ENCODE measurements around the gene ERBB4. TPM values are rescaled to one million over a fixed set of nuclear protein-coding genes. Genes with fewer than 3 reads are reported as not detected.

The ERBB4 gene
- total RNA-seq, 1 donor from 2014 or later, result 1.7 TPM

DNA sequence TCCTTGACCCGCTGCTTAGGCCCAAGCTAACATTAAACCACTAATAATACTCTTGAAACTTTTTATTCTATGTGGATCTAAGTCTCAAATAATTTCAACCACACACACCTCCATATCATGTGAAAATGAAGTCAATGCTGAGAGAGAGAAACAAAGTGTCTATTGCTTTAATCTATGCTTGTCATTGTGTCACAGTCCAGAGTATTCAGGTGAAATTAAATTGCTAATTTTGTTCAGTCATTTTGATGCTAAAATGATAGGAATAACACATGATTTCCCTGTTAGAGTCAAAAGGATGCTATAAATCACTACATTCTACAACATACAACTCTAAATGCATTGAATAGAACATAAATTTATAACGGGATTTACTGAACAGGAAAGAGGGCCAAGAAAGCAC is 195.4 kb downstream of the ERBB4 start:
- DNase-seq (ENCODE audit: low spot score in 2 of 2), result no peak
- Histone ChIP-seq H3K36me3 (no peaks in the 10 kb centered on the region), H3K4me3 (no peak overlapping the region), H3K4me1 (peaks cover 0 to 8% of the 10 kb centered on the region in 2 donors), H3K27me3 (no peaks in the 10 kb centered on the region), H3K27ac (no peak overlapping the region), H3K9me3 (no peaks in the 10 kb centered on the region)
- intact Hi-C loops (cut with DNase I), result loop anchor here (10.0 kb wide), 1 partner anchor 308 kb away; no protein-coding TSS in a partner anchor
- TF ChIP-seq, protein P1, sequence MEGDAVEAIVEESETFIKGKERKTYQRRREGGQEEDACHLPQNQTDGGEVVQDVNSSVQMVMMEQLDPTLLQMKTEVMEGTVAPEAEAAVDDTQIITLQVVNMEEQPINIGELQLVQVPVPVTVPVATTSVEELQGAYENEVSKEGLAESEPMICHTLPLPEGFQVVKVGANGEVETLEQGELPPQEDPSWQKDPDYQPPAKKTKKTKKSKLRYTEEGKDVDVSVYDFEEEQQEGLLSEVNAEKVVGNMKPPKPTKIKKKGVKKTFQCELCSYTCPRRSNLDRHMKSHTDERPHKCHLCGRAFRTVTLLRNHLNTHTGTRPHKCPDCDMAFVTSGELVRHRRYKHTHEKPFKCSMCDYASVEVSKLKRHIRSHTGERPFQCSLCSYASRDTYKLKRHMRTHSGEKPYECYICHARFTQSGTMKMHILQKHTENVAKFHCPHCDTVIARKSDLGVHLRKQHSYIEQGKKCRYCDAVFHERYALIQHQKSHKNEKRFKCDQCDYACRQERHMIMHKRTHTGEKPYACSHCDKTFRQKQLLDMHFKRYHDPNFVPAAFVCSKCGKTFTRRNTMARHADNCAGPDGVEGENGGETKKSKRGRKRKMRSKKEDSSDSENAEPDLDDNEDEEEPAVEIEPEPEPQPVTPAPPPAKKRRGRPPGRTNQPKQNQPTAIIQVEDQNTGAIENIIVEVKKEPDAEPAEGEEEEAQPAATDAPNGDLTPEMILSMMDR (IDR thresholded peaks at IDR 0.05), result no peak

DNA sequence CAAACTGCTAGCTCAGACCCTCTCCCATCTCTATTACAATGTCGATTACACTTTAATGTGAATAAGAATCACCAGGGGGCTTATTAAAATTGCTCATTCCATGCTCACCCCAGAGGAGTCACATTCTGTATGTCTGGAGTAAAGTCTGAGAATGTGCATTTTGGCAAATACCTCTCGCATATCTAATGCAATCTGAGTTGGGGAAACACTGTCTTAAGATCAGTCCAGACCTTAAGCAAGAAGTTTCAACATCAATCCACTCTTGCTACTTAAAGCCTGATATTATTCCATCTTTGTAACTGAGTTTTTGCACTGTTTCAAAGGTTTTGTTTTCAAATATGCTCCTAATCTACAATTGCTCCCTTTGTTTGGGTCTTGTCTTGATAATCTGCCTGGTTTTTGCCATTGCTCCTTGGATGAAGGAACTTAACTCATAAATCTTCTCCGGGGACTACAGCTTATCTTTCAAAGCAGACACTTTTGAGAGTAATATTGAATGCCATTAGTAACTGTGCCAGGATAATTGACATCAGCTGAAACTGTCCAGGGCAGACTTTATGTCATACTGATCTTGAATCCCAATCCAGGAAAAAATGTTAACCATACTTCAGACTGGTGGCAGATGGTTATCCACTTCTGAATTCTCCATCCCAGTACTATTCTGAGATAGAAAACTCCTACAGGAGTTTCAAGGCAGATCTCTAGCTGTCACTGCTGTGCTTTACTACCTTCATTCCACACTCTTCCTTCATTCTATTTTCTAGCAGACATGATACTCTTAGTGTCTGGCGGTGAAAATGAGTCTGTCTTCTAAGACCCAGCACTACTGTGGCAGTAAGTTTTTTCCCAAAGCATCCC is 200.9 kb downstream of the ERBB4 start:
- TF ChIP-seq, protein P1 (IDR thresholded peaks at IDR 0.05), result no peak
- peak overlapping the region in 1 of 2 donors; percentile 27 for H3K27ac ChIP-seq
- intact Hi-C loops (cut with DNase I), result no loop called here

DNA sequence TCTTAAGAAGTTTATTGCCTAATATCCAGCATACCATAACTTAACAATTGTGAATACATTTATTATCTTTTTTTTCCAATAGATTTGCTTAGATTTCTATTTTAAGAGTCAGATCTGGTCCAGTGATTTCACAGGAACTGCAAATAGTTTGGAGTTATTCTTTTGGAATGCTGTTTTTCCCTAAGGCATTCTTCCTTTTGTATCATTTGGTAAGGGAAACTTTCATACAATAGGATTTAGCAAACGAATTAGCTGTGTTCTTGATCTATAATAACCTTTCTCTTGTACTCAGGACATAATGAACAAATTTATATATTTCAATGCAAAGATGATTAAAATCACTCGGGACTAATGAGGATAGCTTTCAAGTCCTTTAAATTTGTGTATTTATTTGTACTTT is 201.6 kb downstream of the ERBB4 start:
- no peak for DNase-seq (ENCODE audit: low spot score in 2 of 2)
- TF ChIP-seq, protein P1 (IDR thresholded peaks at IDR 0.05), result no peak
- Histone ChIP-seq H3K27me3 (no peaks in the 10 kb centered on the region), H3K9me3 (no peaks in the 10 kb centered on the region), H3K4me1 (peaks cover 0 to 5% of the 10 kb centered on the region in 2 donors), H3K4me3 (peak overlapping the region in 1 of 2 donors; percentile 35), H3K36me3 (no peaks in the 10 kb centered on the region), H3K27ac (peak overlapping the region in 1 of 2 donors; percentile 23)
- intact Hi-C loops (cut with DNase I), result no loop called here

More for the DNA sequence above, 200.9 kb downstream of the ERBB4 start:
- Histone ChIP-seq H3K9me3 (no peaks in the 10 kb centered on the region), H3K27me3 (no peaks in the 10 kb centered on the region), H3K4me1 (peaks cover 0 to 5% of the 10 kb centered on the region in 2 donors), H3K4me3 (peak overlapping the region in 1 of 2 donors; percentile 35), H3K36me3 (no peaks in the 10 kb centered on the region)
- DNase-seq (ENCODE audit: low spot score in 2 of 2), result no peak

DNA sequence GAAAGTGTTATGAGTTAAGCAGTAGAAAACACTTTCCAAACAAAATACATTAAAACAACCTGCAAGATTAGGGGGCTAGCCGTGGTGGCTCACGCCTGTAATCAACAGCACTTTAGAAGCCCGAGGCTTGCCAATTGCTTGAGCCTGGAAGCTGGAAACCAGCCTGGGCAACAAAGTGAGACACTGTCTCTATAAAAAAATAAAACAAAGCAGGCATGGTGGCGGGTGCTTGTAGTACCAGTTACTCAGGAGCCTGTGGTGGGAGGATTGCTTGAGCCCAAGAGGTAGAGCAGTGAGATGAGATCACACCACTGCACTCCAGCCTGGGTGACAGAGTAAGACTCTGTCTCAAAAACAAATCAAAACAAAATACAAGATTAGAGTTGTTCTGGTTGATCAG is 208.3 kb downstream of the ERBB4 start:
- peak; percentile 8 to 66 for DNase-seq (ENCODE audit: low spot score in 2 of 2)
- H3K27ac ChIP-seq, result peak overlapping the region in 1 of 2 donors; percentile 21
- intact Hi-C loops (cut with DNase I), result no loop called here

DNA sequence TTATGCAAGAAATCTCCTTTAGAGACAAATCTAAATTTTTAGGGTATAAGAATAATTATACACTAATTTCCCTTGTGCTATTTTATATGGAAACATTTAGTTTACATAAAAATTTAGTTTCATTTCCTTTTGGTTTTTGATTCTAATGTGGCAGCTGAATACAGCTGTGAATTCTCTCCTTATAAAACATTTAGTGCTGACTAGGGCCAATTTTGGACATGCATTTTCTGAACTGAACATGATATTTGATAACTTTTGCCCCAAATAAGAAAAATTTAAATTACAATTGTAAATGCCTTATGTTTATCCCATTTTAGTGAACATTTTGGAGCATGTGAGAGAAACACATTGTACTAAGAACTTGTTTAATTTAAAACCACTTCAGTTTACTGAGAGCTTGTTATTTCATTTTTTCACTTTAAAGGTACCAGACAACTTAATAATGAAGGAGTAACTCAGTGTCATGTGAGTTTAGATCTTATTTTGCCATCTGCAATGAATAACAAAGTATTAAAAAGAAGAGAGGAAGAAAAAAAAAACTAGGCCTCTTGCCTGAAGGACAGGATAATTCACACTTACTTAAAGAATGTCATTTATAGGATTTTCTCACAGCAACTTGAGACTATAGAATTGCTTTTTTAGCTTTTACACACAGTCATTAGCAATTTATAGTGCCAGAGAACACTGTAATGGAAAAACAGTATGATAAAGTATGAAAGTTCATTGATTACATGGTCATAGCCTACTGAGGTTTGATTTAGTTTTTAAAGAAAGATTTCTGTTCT is 209.7 kb downstream of the ERBB4 start:
- TF ChIP-seq, protein P1 (IDR thresholded peaks at IDR 0.05), result no peak
- Histone ChIP-seq H3K4me3 (no peak overlapping the region), H3K4me1 (peaks cover 0 to 12% of the 10 kb centered on the region in 2 donors), H3K27ac (peak overlapping the region in 1 of 2 donors; percentile 1), H3K36me3 (no peaks in the 10 kb centered on the region), H3K27me3 (no peaks in the 10 kb centered on the region), H3K9me3 (no peaks in the 10 kb centered on the region)
- intact Hi-C loops (cut with DNase I), result loop anchor here (5.0 kb wide), 1 partner anchor 47 kb away; no protein-coding TSS in a partner anchor
- DNase-seq (ENCODE audit: low spot score in 2 of 2), result no peak

More for the DNA sequence above, 208.3 kb downstream of the ERBB4 start:
- H3K27me3 ChIP-seq, result no peaks in the 10 kb centered on the region
- TF ChIP-seq, protein P1 (IDR thresholded peaks at IDR 0.05), result no peak
- no peaks in the 10 kb centered on the region for H3K36me3 ChIP-seq
- no peaks in the 10 kb centered on the region for H3K9me3 ChIP-seq
- H3K4me3 ChIP-seq, result peak overlapping the region in 1 of 2 donors; percentile 2
- H3K4me1 ChIP-seq, result peaks cover 0 to 12% of the 10 kb centered on the region in 2 donors
